Kidney (tissue), 14 donors: ENCODE results near the gene SRGAP2C. TPM values are rescaled to one million over a fixed set of nuclear protein-coding genes. Genes with fewer than 3 reads are reported as not detected.

Experiments
- DNase-seq, 5 donors: peaks; one replicate each; pipeline ENCODE4 v3.0.0-alpha.2; 2013 to 2020
- FAIRE-seq: peaks from 2 replicates; lab custom pipeline; 2012; peaks lifted over from hg19 to GRCh38; lab: Jason Lieb, UNC
- H3K27ac ChIP-seq, 2 donors: one replicate each; pipeline ENCODE4 v1.7.0; 2013; ENCODE audit warnings: low read depth in 2 of 2, low read length in 2 of 2, inconsistent platforms in 1 of 2
- H3K27me3 ChIP-seq: one replicate; pipeline ENCODE4 v1.7.1; 2013; ENCODE audit warnings: low read length, inconsistent platforms; ENCODE audit not compliant: control insufficient read depth, insufficient read depth
- H3K36me3 ChIP-seq, 3 donors: one replicate each; pipeline versions ENCODE4 v1.7.0 to v1.7.1; 2013; ENCODE audit warnings: low read length in 3 of 3, control low read depth in 1 of 3, inconsistent platforms in 1 of 3; ENCODE audit not compliant: insufficient read depth in 3 of 3, control insufficient read depth in 2 of 3
- H3K4me1 ChIP-seq, 3 donors: one replicate each; pipeline versions ENCODE4 v1.7.0 to v1.7.1; 2013; ENCODE audit warnings: low read length in 3 of 3, inconsistent platforms in 1 of 3, low read depth in 1 of 3; ENCODE audit not compliant: control insufficient read depth in 2 of 3, insufficient read depth in 2 of 3
- H3K4me3 ChIP-seq, 3 donors: one replicate each; pipeline versions ENCODE4 v1.7.0 to v1.8.1; 2013; ENCODE audit warnings: low read length in 3 of 3, control low read depth in 1 of 3, inconsistent platforms in 1 of 3
- H3K9ac ChIP-seq, 3 donors: one replicate each; pipeline versions ENCODE4 v1.7.0 to v1.7.1; 2013; ENCODE audit warnings: low read length in 3 of 3, control low read depth in 1 of 3, inconsistent platforms in 1 of 3
- H3K9me3 ChIP-seq, 3 donors: one replicate each; pipeline versions ENCODE4 v1.7.0 to v1.7.1; 2013; ENCODE audit warnings: low read length in 3 of 3, control low read depth in 1 of 3, inconsistent platforms in 1 of 3; ENCODE audit not compliant: control insufficient read depth in 2 of 3, insufficient read depth in 1 of 3
- CTCF ChIP-seq: IDR thresholded peaks from 3 replicates; pipeline ENCODE4 v1.5.1; 2012; ENCODE audit warnings: mild to moderate bottlenecking, moderate library complexity, borderline replicate concordance; ENCODE audit not compliant: insufficient read depth; ENCODE audit errors: extremely low read depth
- intact Hi-C: fragments of 100-400 bp; cut with DNase I; formaldehyde crosslinking; loops from one replicate; pipeline ENCODE4 v1.11.1; 2022
- polyA plus RNA-seq: library from polyadenylated mRNA; stranded (reverse); fragments of 350-450 nt; fragmentation: Illumina TruSeq; extraction: RNeasy Lipid Tissue Mini Kit (QIAGEN cat#74804); gene quantifications from one replicate; pipeline ENCODE4 v1.2.3, GENCODE V29; 2014; ENCODE audit warnings: low read depth, low replicate concordance; ENCODE audit not compliant: insufficient read depth
- total RNA-seq: library from RNA; stranded (reverse); fragmentation: NEBNext Ultra II Directional; extraction: Animal tissue kit (Norgen Biotek cat#: 25700); gene quantifications from one replicate; pipeline ENCODE4 v1.2.1, GENCODE V29; 2021
- donor health status: control.
- donor health status: control.
- donor health status: control.
- donor health status: control.
- donor health status: control.
- donor health status: DM: yes; HTN: yes; CAD: no.
- donor health status: Normal renal cell carcinoma (clear cell type).

SRGAP2C gene
- total and polyA plus RNA-seq, 2 donors from 2014 or later = 6.6 to 29.1 TPM

- TF ChIP-seq CTCF = no peak
- Histone ChIP-seq H3K9ac (no peak overlapping the region), H3K4me3 (no peak overlapping the region), H3K27me3 (no peaks in the 10 kb centered on the region), H3K36me3 (no peaks in the 10 kb centered on the region), H3K9me3 (no peaks in the 10 kb centered on the region), H3K27ac (no peak overlapping the region), H3K4me1 (no peaks in the 10 kb centered on the region)
- DNase-seq = no peak
- FAIRE-seq = no peak
- intact Hi-C loops = no loop called here
These were observed 223.6 kb downstream of the SRGAP2C start for GRCh38 chr1:121408354-121408753.

DNA sequence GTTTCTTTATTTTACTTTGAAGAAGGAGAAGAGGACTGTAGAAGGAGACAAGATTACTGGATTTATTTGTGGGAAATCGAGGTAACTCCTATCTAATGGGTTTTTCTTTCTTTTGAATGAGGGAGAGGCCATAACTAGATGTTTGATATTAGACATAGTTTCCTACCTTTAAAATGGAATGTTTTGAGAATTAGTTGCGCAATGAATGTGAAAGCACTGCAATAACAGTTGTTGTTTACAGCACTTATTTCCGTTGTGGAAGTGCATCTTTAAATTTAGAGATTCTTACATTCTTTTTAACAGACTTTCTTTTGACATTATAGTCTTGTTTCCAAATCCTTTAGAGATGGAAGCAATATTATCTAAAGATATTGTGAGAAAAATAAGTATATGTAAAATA is 229.0 kb downstream of the SRGAP2C start:
- no peaks in the 10 kb centered on the region for H3K9me3 ChIP-seq
- no peaks in the 10 kb centered on the region for H3K4me1 ChIP-seq
- no peaks in the 10 kb centered on the region for H3K36me3 ChIP-seq
- no peak overlapping the region for H3K4me3 ChIP-seq
- no peak for FAIRE-seq
- no peak for TF ChIP-seq CTCF
- no peak for DNase-seq
- H3K9ac ChIP-seq = no peak overlapping the region
- no peak overlapping the region for H3K27ac ChIP-seq
- intact Hi-C loops = no loop called here
- no peaks in the 10 kb centered on the region for H3K27me3 ChIP-seq

- Histone ChIP-seq H3K9ac (no peak overlapping the region), H3K4me1 (no peaks in the 10 kb centered on the region), H3K36me3 (no peaks in the 10 kb centered on the region), H3K4me3 (no peak overlapping the region), H3K27me3 (no peaks in the 10 kb centered on the region), H3K9me3 (no peaks in the 10 kb centered on the region), H3K27ac (no peak overlapping the region)
- no peak for TF ChIP-seq CTCF
- DNase-seq (no peak), FAIRE-seq (no peak)
- intact Hi-C loops = no loop called here
These were observed 230.1 kb downstream of the SRGAP2C start for GRCh38 chr1:121414905-121415304.

GRCh38 chr1:121417325-121417923 is 232.6 kb downstream of the SRGAP2C start:
- FAIRE-seq = no peak
- intact Hi-C loops = no loop called here
- Histone ChIP-seq H3K27me3 (no peaks in the 10 kb centered on the region), H3K9ac (no peak overlapping the region), H3K9me3 (no peaks in the 10 kb centered on the region), H3K4me1 (no peaks in the 10 kb centered on the region), H3K27ac (no peak overlapping the region), H3K4me3 (no peak overlapping the region), H3K36me3 (no peaks in the 10 kb centered on the region)
- DNase-seq = no peak
- no peak for TF ChIP-seq CTCF
